ENCODE measurements around the gene SCARB1. TPM values are rescaled to one million over a fixed set of nuclear protein-coding genes. Genes with fewer than 3 reads are reported as not detected.

SCARB1 gene
- total and polyA plus RNA-seq, 9 of the 15 experiments (the other 6 are each of a cell fraction or from before 2014, with no cell fraction given) = 0.56 to 157 (median 52.8) TPM

DNA sequence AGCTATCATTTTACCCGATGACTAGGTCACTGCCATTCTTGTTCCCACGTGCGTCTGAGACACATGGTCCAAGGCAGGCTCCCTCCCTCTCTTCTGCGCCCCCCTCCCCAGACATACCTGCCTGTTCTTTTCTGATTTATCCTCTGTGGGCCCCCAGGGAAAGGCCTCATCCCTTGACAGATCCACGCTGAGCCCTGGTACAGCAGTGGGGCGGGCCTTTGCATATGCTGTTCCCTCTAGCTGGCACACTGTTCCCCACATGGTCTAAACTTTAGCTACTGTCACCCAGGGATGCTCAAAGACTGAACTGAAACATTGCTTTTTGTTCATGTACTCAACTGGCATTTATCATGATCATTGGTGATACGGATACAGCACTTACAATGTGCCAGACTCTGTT, 122.5 kb downstream of the SCARB1 start:
- no peak overlapping the region for H2AFZ ChIP-seq (ENCODE audit: low read depth, low read length)
- intact Hi-C loops (cut with micrococcal nuclease) (no loop called here), in situ Hi-C loops (cut with MboI) (no loop called here)

GRCh38 chr12:124740691-124741137, 123.0 kb downstream of the SCARB1 start:
- no peak overlapping the region for H3K27ac ChIP-seq (ENCODE audit: extremely low read depth, low read depth, low read length)

More for the DNA sequence above, 122.5 kb downstream of the SCARB1 start:
- no peaks in the 10 kb centered on the region for H3K9me1 ChIP-seq (ENCODE audit: control insufficient read depth, insufficient read depth, low read length)
- no peaks in the 10 kb centered on the region for H3K27me3 ChIP-seq (ENCODE audit: control insufficient read depth in 2 of 2, insufficient read depth in 2 of 2, low read length in 2 of 2)
- BruUV-seq (replicated peaks) = no TSS peak
- H3K36me3 ChIP-seq (ENCODE audit: control insufficient read depth, insufficient read depth, low read length) = no peaks in the 10 kb centered on the region
- H3K4me2 ChIP-seq (ENCODE audit: insufficient read depth, low read length) = no peak overlapping the region
- H3K27ac ChIP-seq (ENCODE audit: extremely low read depth, low read depth, low read length) = no peak overlapping the region
- DNase-seq (ENCODE audit: extremely low read depth in 1 of 4, low spot score in 3 of 4) = no peak
- H3K4me1 ChIP-seq (replicated peaks in 1 of 2; ENCODE audit: control insufficient read depth in 2 of 2, insufficient read depth in 2 of 2, low read length in 2 of 2) = peaks cover 2 to 32% of the 10 kb centered on the region in 2 experiments; a peak in 4 of 5 replicates
- 39% methylated on average over 6 of the region's 7 CpGs for WGBS (ENCODE audit: insufficient coverage, low coverage, missing lambda C conversion rate)
- H3K79me2 ChIP-seq (ENCODE audit: control insufficient read depth, insufficient read depth, low read length) = no peaks in the 10 kb centered on the region
- ATAC-seq = no peak
- POLR2A ChIA-PET = interaction anchor here (0.6 to 1.5 kb wide), 3 partner anchors 11 to 300 kb away, joined by 3 to 4 read pairs (median 3); no protein-coding TSS in a partner anchor
- H3K9ac ChIP-seq (ENCODE audit: insufficient read depth in 1 of 2, low read depth in 2 of 2, low read length in 2 of 2) = no peak overlapping the region
- CTCF ChIA-PET (ENCODE audit: low intra/inter-chr PET ratio) = no interaction called here
- no peak for FAIRE-seq
- H4K20me1 ChIP-seq (replicated peaks; ENCODE audit: control insufficient read depth, insufficient read depth, low read length) = peaks cover 6% of the 10 kb centered on the region; the same call in 1 of the 2 replicates
- H3K4me3 ChIP-seq = no peak overlapping the region
- 0 out of 2 replicates have a peak, but pooled peaks cover 2% of the 10 kb centered on the region for H3K9me3 ChIP-seq (replicated peaks; ENCODE audit: control insufficient read depth, insufficient read depth, low read depth, low read length)
- TF ChIP-seq CBFA2T2 (conservative IDR thresholded peaks at IDR 0.05) = no peak
- peak; percentile 43 for TF ChIP-seq RBM25 (IDR thresholded peaks at IDR 0.05; ENCODE audit: low read depth, low read length, severe bottlenecking)
- no peak for TF ChIP-seq GATAD2B (IDR thresholded peaks at IDR 0.05; ENCODE audit: borderline replicate concordance)
- 0 out of 4 replicates have a peak, but pooled peaks of 1 of the 2 experiments have one; percentile 2 for TF ChIP-seq RCOR1 (IDR thresholded peaks at IDR 0.05; ENCODE audit: borderline replicate concordance in 1 of 2, low read depth in 2 of 2, low read length in 2 of 2)
- TF ChIP-seq KDM1A (IDR thresholded peaks at IDR 0.05) = peak; percentile 21 to 45; a peak in 2 of 4 replicates
- TF ChIP-seq ADNP (tag; IDR thresholded peaks at IDR 0.05) = 0 out of 2 replicates have a peak, but pooled peaks have one; percentile 27
- peak; percentile 70 for TF ChIP-seq BCOR (IDR thresholded peaks at IDR 0.05)
- TF ChIP-seq MYC (IDR thresholded peaks at IDR 0.05; ENCODE audit: low read depth, low read length) = 0 out of 2 replicates have a peak, but pooled peaks have one; percentile 15
- no peak for TF ChIP-seq MYC (CRISPR knock-in tag; IDR thresholded peaks at IDR 0.05; ENCODE audit: borderline replicate concordance, low read depth)
- TF ChIP-seq MCM7 (IDR thresholded peaks at IDR 0.05) = no peak

More at GRCh38 chr12:124740691-124741137, 123.0 kb downstream of the SCARB1 start:
- peak in 3 of 4 experiments; percentile 26 to 39 (median 28) for DNase-seq (ENCODE audit: extremely low read depth in 1 of 4, low spot score in 3 of 4)
- H3K79me2 ChIP-seq (ENCODE audit: control insufficient read depth, insufficient read depth, low read length) = no peaks in the 10 kb centered on the region
- H3K27me3 ChIP-seq (ENCODE audit: control insufficient read depth in 2 of 2, insufficient read depth in 2 of 2, low read length in 2 of 2) = no peaks in the 10 kb centered on the region
- peaks cover 0 to 31% of the 10 kb centered on the region in 2 experiments; a peak in 3 of 5 replicates for H3K4me1 ChIP-seq (replicated peaks in 1 of 2; ENCODE audit: control insufficient read depth in 2 of 2, insufficient read depth in 2 of 2, low read length in 2 of 2)
- no peak overlapping the region for H2AFZ ChIP-seq (ENCODE audit: low read depth, low read length)
- H3K36me3 ChIP-seq (ENCODE audit: control insufficient read depth, insufficient read depth, low read length) = no peaks in the 10 kb centered on the region
- ChIA-PET CTCF (ENCODE audit: low intra/inter-chr PET ratio) (no interaction called here), POLR2A (interaction anchor here (0.6 to 1.5 kb wide), 6 partner anchors 10 to 678 kb away, joined by 3 to 4 read pairs (median 3); no protein-coding TSS in a partner anchor)
- ATAC-seq = peak; percentile 21
- peak; percentile 15 for FAIRE-seq
- no peaks in the 10 kb centered on the region for H3K9me1 ChIP-seq (ENCODE audit: control insufficient read depth, insufficient read depth, low read length)
- intact Hi-C loops (cut with micrococcal nuclease) (no loop called here), in situ Hi-C loops (cut with MboI) (no loop called here)
- 11% methylated on average over 11 of the region's 11 CpGs for WGBS (ENCODE audit: insufficient coverage, low coverage, missing lambda C conversion rate)
- no peak overlapping the region for H3K4me3 ChIP-seq
- H3K4me2 ChIP-seq (ENCODE audit: insufficient read depth, low read length) = no peak overlapping the region
- peak overlapping the region in 1 of 2 experiments; percentile 20; a peak in 1 of 4 replicates for H3K9ac ChIP-seq (ENCODE audit: insufficient read depth in 1 of 2, low read depth in 2 of 2, low read length in 2 of 2)
- 0 out of 2 replicates have a peak, but pooled peaks cover 2% of the 10 kb centered on the region for H3K9me3 ChIP-seq (replicated peaks; ENCODE audit: control insufficient read depth, insufficient read depth, low read depth, low read length)
- no TSS peak for BruUV-seq (replicated peaks)
- no peak for TF ChIP-seq RBBP5 (IDR thresholded peaks at IDR 0.05; ENCODE audit: borderline replicate concordance, insufficient read depth, low read length, poor library complexity, severe bottlenecking)
- TF ChIP-seq RAD21 (CRISPR knock-in tag; conservative IDR thresholded peaks at IDR 0.05 in 1 of 2, IDR thresholded peaks at IDR 0.05 in 1 of 2) = peak in 1 of 2 experiments; percentile 34; a peak in 1 of 4 replicates
- TF ChIP-seq YY1 (IDR thresholded peaks at IDR 0.05; ENCODE audit: borderline replicate concordance in 1 of 3, control insufficient read depth in 1 of 3, extremely low read depth in 1 of 3, insufficient read depth in 3 of 3, insufficient read length in 1 of 3, insufficient replicate concordance in 2 of 3, low read depth in 1 of 3, low read length in 2 of 3) = peak in 1 of 3 experiments; percentile 44
- no peak for TF ChIP-seq CREB1 (IDR thresholded peaks at IDR 0.05)
- no peak for TF ChIP-seq CREB1 (CRISPR knock-in tag; IDR thresholded peaks at IDR 0.05)
- TF ChIP-seq, protein P1, sequence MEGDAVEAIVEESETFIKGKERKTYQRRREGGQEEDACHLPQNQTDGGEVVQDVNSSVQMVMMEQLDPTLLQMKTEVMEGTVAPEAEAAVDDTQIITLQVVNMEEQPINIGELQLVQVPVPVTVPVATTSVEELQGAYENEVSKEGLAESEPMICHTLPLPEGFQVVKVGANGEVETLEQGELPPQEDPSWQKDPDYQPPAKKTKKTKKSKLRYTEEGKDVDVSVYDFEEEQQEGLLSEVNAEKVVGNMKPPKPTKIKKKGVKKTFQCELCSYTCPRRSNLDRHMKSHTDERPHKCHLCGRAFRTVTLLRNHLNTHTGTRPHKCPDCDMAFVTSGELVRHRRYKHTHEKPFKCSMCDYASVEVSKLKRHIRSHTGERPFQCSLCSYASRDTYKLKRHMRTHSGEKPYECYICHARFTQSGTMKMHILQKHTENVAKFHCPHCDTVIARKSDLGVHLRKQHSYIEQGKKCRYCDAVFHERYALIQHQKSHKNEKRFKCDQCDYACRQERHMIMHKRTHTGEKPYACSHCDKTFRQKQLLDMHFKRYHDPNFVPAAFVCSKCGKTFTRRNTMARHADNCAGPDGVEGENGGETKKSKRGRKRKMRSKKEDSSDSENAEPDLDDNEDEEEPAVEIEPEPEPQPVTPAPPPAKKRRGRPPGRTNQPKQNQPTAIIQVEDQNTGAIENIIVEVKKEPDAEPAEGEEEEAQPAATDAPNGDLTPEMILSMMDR (IDR thresholded peaks at IDR 0.05 in 2 of 3, conservative IDR thresholded peaks at IDR 0.05 in 1 of 3; ENCODE audit: insufficient read depth in 2 of 3, low read depth in 1 of 3, low read length in 3 of 3) = peak; percentile 15 to 36 (median 30); a peak in 4 of 6 replicates
- H4K20me1 ChIP-seq (replicated peaks; ENCODE audit: control insufficient read depth, insufficient read depth, low read length) = peaks cover 6% of the 10 kb centered on the region; the same call in 1 of the 2 replicates
